Skeletal muscle tissue (tissue), 4 donors: Measurements from ENCODE around the gene SRCIN1. TPM values are rescaled to one million over a fixed set of nuclear protein-coding genes. Genes with fewer than 3 reads are reported as not detected.
"Not testable (repeated sequence)": the region's sequence is repeated elsewhere in the genome, so short reads cannot be mapped to it uniquely, and the experiment has no call there.

Source experiments
- H3K27ac ChIP-seq: one replicate; pipeline ENCODE4 v1.7.0; 2013; ENCODE audit warnings: mild to moderate bottlenecking, low read depth, low read length, inconsistent platforms
- H3K27me3 ChIP-seq, 3 donors: one replicate each; pipeline ENCODE4 v1.7.0; 2013; ENCODE audit warnings: low read length in 3 of 3; ENCODE audit not compliant: control insufficient read depth in 3 of 3, insufficient read depth in 3 of 3
- H3K36me3 ChIP-seq, 3 donors: one replicate each; pipeline ENCODE4 v1.7.0; 2013; ENCODE audit warnings: low read length in 3 of 3; ENCODE audit not compliant: control insufficient read depth in 3 of 3, insufficient read depth in 3 of 3
- H3K4me1 ChIP-seq, 3 donors: one replicate each; pipeline ENCODE4 v1.7.0; 2013; ENCODE audit warnings: low read length in 3 of 3, mild to moderate bottlenecking in 3 of 3; ENCODE audit not compliant: control insufficient read depth in 3 of 3, insufficient read depth in 3 of 3
- H3K4me3 ChIP-seq, 3 donors: one replicate each; pipeline ENCODE4 v1.7.0; 2013; ENCODE audit warnings: low read length in 3 of 3
- H3K9ac ChIP-seq, 3 donors: one replicate each; pipeline ENCODE4 v1.7.0; 2013; ENCODE audit warnings: low read length in 3 of 3, mild to moderate bottlenecking in 3 of 3, moderate library complexity in 2 of 3, low read depth in 1 of 3
- H3K9me3 ChIP-seq, 3 donors: one replicate each; pipeline ENCODE4 v1.7.0; 2013; ENCODE audit warnings: low read length in 3 of 3; ENCODE audit not compliant: control insufficient read depth in 3 of 3
- total RNA-seq: library from RNA; depleted of rRNA; stranded (reverse); fragments of >200 nt; gene quantifications from one replicate; pipeline ENCODE4 v1.2.3, GENCODE V29; 2014
- donor health status: Osteomylitis.

The SRCIN1 gene
- total RNA-seq, 1 donor from 2014 or later = 0.52 TPM

- H3K4me1 ChIP-seq = no peaks in the 10 kb centered on the region
- peaks cover 9 to 36% (median 36%) of the 10 kb centered on the region in 3 donors for H3K27me3 ChIP-seq
- H3K27ac ChIP-seq = no peak overlapping the region
- no peaks in the 10 kb centered on the region for H3K36me3 ChIP-seq
- no peaks in the 10 kb centered on the region for H3K9me3 ChIP-seq
- H3K9ac ChIP-seq = no peak overlapping the region
- H3K4me3 ChIP-seq = no peak overlapping the region
Observed at GRCh38 chr17:38540514-38541045, 65.2 kb downstream of the SRCIN1 start.

- H3K9ac ChIP-seq = no peak overlapping the region
- H3K4me1 ChIP-seq = no peaks in the 10 kb centered on the region
- no peak overlapping the region for H3K4me3 ChIP-seq
- peaks cover 9 to 41% (median 38%) of the 10 kb centered on the region in 3 donors for H3K27me3 ChIP-seq
- H3K9me3 ChIP-seq = no peaks in the 10 kb centered on the region
- no peaks in the 10 kb centered on the region for H3K36me3 ChIP-seq
- H3K27ac ChIP-seq = no peak overlapping the region
Observed at GRCh38 chr17:38539386-38539785, 66.4 kb downstream of the SRCIN1 start.

- H3K27ac ChIP-seq = no peak overlapping the region
- no peaks in the 10 kb centered on the region for H3K9me3 ChIP-seq
- peaks cover 9 to 41% (median 38%) of the 10 kb centered on the region in 3 donors for H3K27me3 ChIP-seq
- H3K4me3 ChIP-seq = no peak overlapping the region
- no peaks in the 10 kb centered on the region for H3K4me1 ChIP-seq
- no peak overlapping the region for H3K9ac ChIP-seq
- no peaks in the 10 kb centered on the region for H3K36me3 ChIP-seq
Observed at GRCh38 chr17:38538906-38539305, 66.8 kb downstream of the SRCIN1 start.

DNA sequence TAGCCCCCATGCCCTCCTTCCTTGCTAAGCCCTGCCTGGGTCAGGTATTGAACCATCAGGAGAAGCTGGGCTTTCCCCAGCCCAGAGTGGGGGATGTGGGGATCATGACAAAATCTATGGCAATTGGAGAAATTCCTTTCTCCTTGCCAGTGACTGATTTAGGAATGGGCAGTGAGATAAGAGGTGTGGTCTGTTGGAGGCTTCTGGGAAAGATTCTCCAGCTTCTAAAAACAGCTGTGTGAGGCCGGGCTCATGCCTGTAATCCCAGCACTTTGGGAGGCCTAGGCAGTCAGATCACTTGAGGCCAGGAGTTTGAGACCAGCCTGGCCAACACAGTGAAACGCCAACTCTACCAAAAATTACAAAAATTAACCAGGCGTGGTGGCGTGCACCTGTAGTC lies 69.1 kb downstream of the SRCIN1 start:
- Histone ChIP-seq H3K27me3 (peaks cover 9 to 49% (median 45%) of the 10 kb centered on the region in 3 donors), H3K9ac (no peak overlapping the region), H3K4me3 (no peak overlapping the region), H3K9me3 (no peaks in the 10 kb centered on the region), H3K4me1 (no peaks in the 10 kb centered on the region), H3K36me3 (no peaks in the 10 kb centered on the region), H3K27ac (no peak overlapping the region)

- Histone ChIP-seq H3K9me3 (no peaks in the 10 kb centered on the region), H3K4me3 (no peak overlapping the region), H3K27me3 (peaks cover 9 to 47% (median 43%) of the 10 kb centered on the region in 3 donors), H3K9ac (no peak overlapping the region), H3K4me1 (no peaks in the 10 kb centered on the region), H3K36me3 (no peaks in the 10 kb centered on the region), H3K27ac (no peak overlapping the region)
Observed at GRCh38 chr17:38535886-38536285, 69.9 kb downstream of the SRCIN1 start.

GRCh38 chr17:38534498-38534885 lies 71.3 kb downstream of the SRCIN1 start:
- H3K9ac ChIP-seq = no peak overlapping the region
- no peaks in the 10 kb centered on the region for H3K9me3 ChIP-seq
- H3K27ac ChIP-seq = no peak overlapping the region
- no peak overlapping the region for H3K4me3 ChIP-seq
- H3K4me1 ChIP-seq = no peaks in the 10 kb centered on the region
- H3K36me3 ChIP-seq = no peaks in the 10 kb centered on the region
- H3K27me3 ChIP-seq = peaks cover 9 to 52% (median 51%) of the 10 kb centered on the region in 3 donors

- Histone ChIP-seq H3K4me1 (no peaks in the 10 kb centered on the region), H3K27ac (no peak overlapping the region), H3K36me3 (no peaks in the 10 kb centered on the region), H3K27me3 (peaks cover 4 to 50% (median 48%) of the 10 kb centered on the region in 3 donors), H3K9ac (no peak overlapping the region), H3K9me3 (no peaks in the 10 kb centered on the region), H3K4me3 (no peak overlapping the region)
Observed at GRCh38 chr17:38533866-38534497, 71.8 kb downstream of the SRCIN1 start.

DNA sequence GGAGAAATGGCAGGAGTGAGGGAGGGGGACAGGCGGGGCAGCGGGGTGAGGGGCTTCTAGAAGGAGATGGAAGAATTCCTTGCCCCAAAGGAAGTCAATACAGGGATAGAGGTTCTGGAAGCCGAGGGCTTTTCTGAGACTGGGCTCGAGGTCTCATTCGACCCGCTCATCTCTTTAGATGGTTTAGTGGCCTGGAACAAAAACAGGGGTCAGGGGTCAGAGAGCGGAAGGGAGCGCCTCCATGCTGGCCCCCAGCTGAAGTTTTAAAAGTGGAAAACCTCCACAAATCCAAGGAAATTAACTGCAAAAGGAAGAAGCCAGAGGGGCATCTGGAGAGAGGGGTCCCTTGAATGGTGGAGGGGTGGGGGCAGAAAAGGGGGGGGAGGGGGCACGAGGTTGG lies 72.5 kb downstream of the SRCIN1 start:
- Histone ChIP-seq H3K4me3 (no peak overlapping the region), H3K9ac (no peak overlapping the region), H3K36me3 (no peaks in the 10 kb centered on the region), H3K27me3 (peaks cover 5 to 53% (median 50%) of the 10 kb centered on the region in 3 donors), H3K9me3 (no peaks in the 10 kb centered on the region), H3K4me1 (no peaks in the 10 kb centered on the region), H3K27ac (no peak overlapping the region)

- Histone ChIP-seq H3K27ac (no peak overlapping the region), H3K36me3 (no peaks in the 10 kb centered on the region), H3K9ac (no peak overlapping the region), H3K27me3 (peaks cover 8 to 57% (median 55%) of the 10 kb centered on the region in 3 donors), H3K4me3 (no peak overlapping the region), H3K4me1 (no peaks in the 10 kb centered on the region), H3K9me3 (no peaks in the 10 kb centered on the region)
Observed at GRCh38 chr17:38532451-38532850, 73.3 kb downstream of the SRCIN1 start.

DNA sequence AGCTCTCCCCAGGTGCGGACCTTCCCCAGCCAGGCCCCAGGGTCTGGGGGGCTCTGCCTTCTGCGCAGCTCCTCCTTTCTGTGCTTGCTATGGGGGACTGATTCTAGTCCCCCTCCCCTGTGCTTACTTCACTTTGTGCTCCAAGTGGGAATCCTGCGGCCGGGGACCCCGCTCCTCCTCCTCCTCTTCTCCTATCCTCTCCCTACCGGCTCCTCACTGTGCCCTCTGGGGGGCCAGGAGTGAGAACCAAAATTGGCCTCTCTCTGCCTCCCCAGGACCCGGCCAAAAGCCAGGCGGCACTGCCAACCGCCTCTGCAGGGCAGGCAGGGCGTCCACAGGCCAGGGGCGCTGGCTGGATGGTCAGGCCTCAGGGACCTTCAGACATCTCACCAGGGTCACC lies 74.0 kb downstream of the SRCIN1 start:
- not testable (repeated sequence) for H3K9me3 ChIP-seq, H3K27ac ChIP-seq, H3K36me3 ChIP-seq, H3K9ac ChIP-seq, H3K4me3 ChIP-seq, H3K4me1 ChIP-seq
- H3K27me3 ChIP-seq = peaks cover 8 to 57% (median 54%) of the 10 kb centered on the region in 3 donors
